H1 (cell line): ENCODE results near the gene USP35.

Source experiments
- CBX5 ChIP-seq: fragments of 300-800, 300-1000 bp; sonication (generic); IDR thresholded peaks from 2 replicates; pipeline ENCODE4 v1.7.1; 2016; ENCODE audit warnings: antibody characterized with exemption, low read length, low read depth
- CBX8 ChIP-seq: fragments of 300-800, 300-1000 bp; sonication (generic); IDR thresholded peaks from 2 replicates; pipeline ENCODE4 v1.7.1; 2016; ENCODE audit warnings: low read depth, low read length, borderline replicate concordance
- CHD1 ChIP-seq: IDR thresholded peaks from 2 replicates; pipeline ENCODE4 v1.6.1; 2012; ENCODE audit warnings: low read depth, low read length, improper control_type of control experiment
- EP300 ChIP-seq, 2 experiments: IDR thresholded peaks; 1 replicate in 1 of 2; 2 replicates in 1 of 2; pipeline ENCODE4 v1.6.1; 2011 to 2012; ENCODE audit warnings: low read depth in 2 of 2, low read length in 2 of 2, mild to moderate bottlenecking in 2 of 2, borderline replicate concordance in 1 of 2, inconsistent platforms in 1 of 2, moderate library complexity in 1 of 2
- NRF1 ChIP-seq: IDR thresholded peaks from 2 replicates; pipeline ENCODE4 v1.6.1; 2011; ENCODE audit warnings: mild to moderate bottlenecking, low read depth, low read length, improper control_type of control experiment
- POLR2A ChIP-seq, 2 experiments: IDR thresholded peaks; 1 replicate in 1 of 2; 2 replicates in 1 of 2; pipeline ENCODE4 v1.6.1; 2011; ENCODE audit warnings: low read depth in 2 of 2, low read length in 2 of 2, mild to moderate bottlenecking in 2 of 2; ENCODE audit errors: control extremely low read depth in 1 of 2
- SP2 ChIP-seq: IDR thresholded peaks from 2 replicates; pipeline ENCODE4 v1.6.1; 2012; ENCODE audit warnings: mild to moderate bottlenecking, low read length, inconsistent platforms
- TCF12 ChIP-seq: IDR thresholded peaks from 2 replicates; pipeline ENCODE4 v1.6.1; 2011; ENCODE audit warnings: low read depth, mild to moderate bottlenecking, low read length
- TF ChIP-seq, protein P1 (sequence below): fragments of 300-600 bp; sonication (generic); IDR thresholded peaks from 2 replicates; pipeline ENCODE4 v1.7.1; 2012; ENCODE audit warnings: low read length, moderate library complexity, mild to moderate bottlenecking, inconsistent platforms; ENCODE audit not compliant: insufficient replicate concordance
- TF ChIP-seq, protein P2 (sequence below), 3 experiments: IDR thresholded peaks; 1 replicate in 2 of 3; 2 replicates in 1 of 3; pipeline versions ENCODE4 v1.5.1 to v1.6.1; 2011; ENCODE audit warnings: low read length in 3 of 3, mild to moderate bottlenecking in 3 of 3, inconsistent platforms in 2 of 3, low read depth in 1 of 3, moderate library complexity in 1 of 3; ENCODE audit not compliant: insufficient read depth in 1 of 3; ENCODE audit errors: control extremely low read depth in 1 of 3

DNA sequence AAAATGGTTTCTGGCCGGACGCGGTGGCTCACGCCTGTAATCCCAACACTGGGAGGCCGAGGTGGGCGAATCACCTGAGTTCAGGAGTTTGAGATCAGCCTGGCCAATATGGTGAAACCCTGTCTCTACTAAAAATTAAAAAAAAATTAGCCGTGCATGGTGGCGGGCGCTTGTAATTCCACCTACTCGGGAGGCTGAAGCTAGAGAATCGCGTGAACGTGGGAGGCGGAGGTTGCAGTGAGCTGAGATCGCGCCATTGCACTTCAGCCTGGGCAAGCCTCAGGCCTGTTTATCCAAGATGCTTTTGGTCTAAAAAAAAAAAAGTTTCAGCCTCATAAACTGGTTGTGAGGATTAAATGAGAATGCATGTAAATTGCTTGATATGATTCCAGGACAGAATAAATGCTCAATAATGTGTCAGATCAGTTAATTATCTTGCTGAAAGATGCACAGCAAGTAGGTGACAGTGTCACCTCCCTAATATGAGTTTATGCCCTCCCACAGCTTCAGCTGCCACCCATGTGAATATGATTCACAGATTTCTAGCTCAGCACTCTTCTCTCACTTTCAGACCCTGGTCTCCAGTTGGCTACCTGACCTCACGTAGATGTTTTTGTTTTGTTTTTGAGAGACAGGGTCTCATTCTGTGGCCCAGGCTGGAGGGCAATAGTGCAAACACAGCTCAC is 48.2 kb upstream of the USP35 start:
- no peak for TF ChIP-seq CHD1
- no peak for TF ChIP-seq POLR2A (IDR thresholded peaks at IDR 0.05; ENCODE audit: control extremely low read depth in 1 of 2, low read depth in 2 of 2, low read length in 2 of 2)
- no peak for TF ChIP-seq EP300 (IDR thresholded peaks at IDR 0.05; ENCODE audit: borderline replicate concordance in 1 of 2, low read depth in 2 of 2, low read length in 2 of 2)
- TF ChIP-seq CBX5: no peak
- TF ChIP-seq, protein P1, sequence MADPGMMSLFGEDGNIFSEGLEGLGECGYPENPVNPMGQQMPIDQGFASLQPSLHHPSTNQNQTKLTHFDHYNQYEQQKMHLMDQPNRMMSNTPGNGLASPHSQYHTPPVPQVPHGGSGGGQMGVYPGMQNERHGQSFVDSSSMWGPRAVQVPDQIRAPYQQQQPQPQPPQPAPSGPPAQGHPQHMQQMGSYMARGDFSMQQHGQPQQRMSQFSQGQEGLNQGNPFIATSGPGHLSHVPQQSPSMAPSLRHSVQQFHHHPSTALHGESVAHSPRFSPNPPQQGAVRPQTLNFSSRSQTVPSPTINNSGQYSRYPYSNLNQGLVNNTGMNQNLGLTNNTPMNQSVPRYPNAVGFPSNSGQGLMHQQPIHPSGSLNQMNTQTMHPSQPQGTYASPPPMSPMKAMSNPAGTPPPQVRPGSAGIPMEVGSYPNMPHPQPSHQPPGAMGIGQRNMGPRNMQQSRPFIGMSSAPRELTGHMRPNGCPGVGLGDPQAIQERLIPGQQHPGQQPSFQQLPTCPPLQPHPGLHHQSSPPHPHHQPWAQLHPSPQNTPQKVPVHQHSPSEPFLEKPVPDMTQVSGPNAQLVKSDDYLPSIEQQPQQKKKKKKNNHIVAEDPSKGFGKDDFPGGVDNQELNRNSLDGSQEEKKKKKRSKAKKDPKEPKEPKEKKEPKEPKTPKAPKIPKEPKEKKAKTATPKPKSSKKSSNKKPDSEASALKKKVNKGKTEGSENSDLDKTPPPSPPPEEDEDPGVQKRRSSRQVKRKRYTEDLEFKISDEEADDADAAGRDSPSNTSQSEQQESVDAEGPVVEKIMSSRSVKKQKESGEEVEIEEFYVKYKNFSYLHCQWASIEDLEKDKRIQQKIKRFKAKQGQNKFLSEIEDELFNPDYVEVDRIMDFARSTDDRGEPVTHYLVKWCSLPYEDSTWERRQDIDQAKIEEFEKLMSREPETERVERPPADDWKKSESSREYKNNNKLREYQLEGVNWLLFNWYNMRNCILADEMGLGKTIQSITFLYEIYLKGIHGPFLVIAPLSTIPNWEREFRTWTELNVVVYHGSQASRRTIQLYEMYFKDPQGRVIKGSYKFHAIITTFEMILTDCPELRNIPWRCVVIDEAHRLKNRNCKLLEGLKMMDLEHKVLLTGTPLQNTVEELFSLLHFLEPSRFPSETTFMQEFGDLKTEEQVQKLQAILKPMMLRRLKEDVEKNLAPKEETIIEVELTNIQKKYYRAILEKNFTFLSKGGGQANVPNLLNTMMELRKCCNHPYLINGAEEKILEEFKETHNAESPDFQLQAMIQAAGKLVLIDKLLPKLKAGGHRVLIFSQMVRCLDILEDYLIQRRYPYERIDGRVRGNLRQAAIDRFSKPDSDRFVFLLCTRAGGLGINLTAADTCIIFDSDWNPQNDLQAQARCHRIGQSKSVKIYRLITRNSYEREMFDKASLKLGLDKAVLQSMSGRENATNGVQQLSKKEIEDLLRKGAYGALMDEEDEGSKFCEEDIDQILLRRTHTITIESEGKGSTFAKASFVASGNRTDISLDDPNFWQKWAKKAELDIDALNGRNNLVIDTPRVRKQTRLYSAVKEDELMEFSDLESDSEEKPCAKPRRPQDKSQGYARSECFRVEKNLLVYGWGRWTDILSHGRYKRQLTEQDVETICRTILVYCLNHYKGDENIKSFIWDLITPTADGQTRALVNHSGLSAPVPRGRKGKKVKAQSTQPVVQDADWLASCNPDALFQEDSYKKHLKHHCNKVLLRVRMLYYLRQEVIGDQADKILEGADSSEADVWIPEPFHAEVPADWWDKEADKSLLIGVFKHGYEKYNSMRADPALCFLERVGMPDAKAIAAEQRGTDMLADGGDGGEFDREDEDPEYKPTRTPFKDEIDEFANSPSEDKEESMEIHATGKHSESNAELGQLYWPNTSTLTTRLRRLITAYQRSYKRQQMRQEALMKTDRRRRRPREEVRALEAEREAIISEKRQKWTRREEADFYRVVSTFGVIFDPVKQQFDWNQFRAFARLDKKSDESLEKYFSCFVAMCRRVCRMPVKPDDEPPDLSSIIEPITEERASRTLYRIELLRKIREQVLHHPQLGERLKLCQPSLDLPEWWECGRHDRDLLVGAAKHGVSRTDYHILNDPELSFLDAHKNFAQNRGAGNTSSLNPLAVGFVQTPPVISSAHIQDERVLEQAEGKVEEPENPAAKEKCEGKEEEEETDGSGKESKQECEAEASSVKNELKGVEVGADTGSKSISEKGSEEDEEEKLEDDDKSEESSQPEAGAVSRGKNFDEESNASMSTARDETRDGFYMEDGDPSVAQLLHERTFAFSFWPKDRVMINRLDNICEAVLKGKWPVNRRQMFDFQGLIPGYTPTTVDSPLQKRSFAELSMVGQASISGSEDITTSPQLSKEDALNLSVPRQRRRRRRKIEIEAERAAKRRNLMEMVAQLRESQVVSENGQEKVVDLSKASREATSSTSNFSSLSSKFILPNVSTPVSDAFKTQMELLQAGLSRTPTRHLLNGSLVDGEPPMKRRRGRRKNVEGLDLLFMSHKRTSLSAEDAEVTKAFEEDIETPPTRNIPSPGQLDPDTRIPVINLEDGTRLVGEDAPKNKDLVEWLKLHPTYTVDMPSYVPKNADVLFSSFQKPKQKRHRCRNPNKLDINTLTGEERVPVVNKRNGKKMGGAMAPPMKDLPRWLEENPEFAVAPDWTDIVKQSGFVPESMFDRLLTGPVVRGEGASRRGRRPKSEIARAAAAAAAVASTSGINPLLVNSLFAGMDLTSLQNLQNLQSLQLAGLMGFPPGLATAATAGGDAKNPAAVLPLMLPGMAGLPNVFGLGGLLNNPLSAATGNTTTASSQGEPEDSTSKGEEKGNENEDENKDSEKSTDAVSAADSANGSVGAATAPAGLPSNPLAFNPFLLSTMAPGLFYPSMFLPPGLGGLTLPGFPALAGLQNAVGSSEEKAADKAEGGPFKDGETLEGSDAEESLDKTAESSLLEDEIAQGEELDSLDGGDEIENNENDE: no peak
- TF ChIP-seq, protein P2, sequence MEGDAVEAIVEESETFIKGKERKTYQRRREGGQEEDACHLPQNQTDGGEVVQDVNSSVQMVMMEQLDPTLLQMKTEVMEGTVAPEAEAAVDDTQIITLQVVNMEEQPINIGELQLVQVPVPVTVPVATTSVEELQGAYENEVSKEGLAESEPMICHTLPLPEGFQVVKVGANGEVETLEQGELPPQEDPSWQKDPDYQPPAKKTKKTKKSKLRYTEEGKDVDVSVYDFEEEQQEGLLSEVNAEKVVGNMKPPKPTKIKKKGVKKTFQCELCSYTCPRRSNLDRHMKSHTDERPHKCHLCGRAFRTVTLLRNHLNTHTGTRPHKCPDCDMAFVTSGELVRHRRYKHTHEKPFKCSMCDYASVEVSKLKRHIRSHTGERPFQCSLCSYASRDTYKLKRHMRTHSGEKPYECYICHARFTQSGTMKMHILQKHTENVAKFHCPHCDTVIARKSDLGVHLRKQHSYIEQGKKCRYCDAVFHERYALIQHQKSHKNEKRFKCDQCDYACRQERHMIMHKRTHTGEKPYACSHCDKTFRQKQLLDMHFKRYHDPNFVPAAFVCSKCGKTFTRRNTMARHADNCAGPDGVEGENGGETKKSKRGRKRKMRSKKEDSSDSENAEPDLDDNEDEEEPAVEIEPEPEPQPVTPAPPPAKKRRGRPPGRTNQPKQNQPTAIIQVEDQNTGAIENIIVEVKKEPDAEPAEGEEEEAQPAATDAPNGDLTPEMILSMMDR (IDR thresholded peaks at IDR 0.05; ENCODE audit: control extremely low read depth in 1 of 3, insufficient read depth in 1 of 3, low read depth in 1 of 3, low read length in 3 of 3): no peak
- TF ChIP-seq TCF12: no peak
- TF ChIP-seq NRF1: no peak
- TF ChIP-seq SP2: no peak
- TF ChIP-seq CBX8: no peak
